OCI-LY3 (cell line): ENCODE results near the gene ZYX.

Experiments used
- H2AFZ ChIP-seq: fragments of 200-600, 300-600 bp; shearing (Covaris generic); 2 replicates; pipeline ENCODE4 v1.6.0; 2014; ENCODE audit warnings: antibody characterized with exemption, low read depth, low read length
- H3K27ac ChIP-seq: fragments of 200-600, 300-600 bp; sonication (generic); 2 replicates; pipeline ENCODE4 v1.5.1; 2014; ENCODE audit warnings: mild to moderate bottlenecking, low read length, moderate library complexity, mixed read lengths
- H3K27me3 ChIP-seq: fragments of 200-600, 300-600 bp; sonication (generic); 2 replicates; pipeline ENCODE4 v1.6.1; 2014; ENCODE audit warnings: low read depth, low read length, mixed read lengths
- H3K36me3 ChIP-seq: fragments of 200-600, 300-600 bp; sonication (generic); replicated peaks from 2 replicates; pipeline ENCODE3; 2014; ENCODE audit warnings: low read depth, low read length, mixed read lengths
- H3K4me1 ChIP-seq: fragments of 300-600, 200-600 bp; sonication (generic); 2 replicates; pipeline ENCODE4 v1.6.1; 2014; ENCODE audit warnings: low read length, mixed read lengths
- H3K4me2 ChIP-seq: fragments of 200-600, 300-600 bp; sonication (generic); 2 replicates; pipeline ENCODE4 v1.6.1; 2014; ENCODE audit warnings: low read length, mixed read lengths
- H3K4me3 ChIP-seq: fragments of 300-600, 200-600 bp; sonication (generic); 2 replicates; pipeline ENCODE4 v1.5.1; 2014; ENCODE audit warnings: antibody characterized with exemption, mild to moderate bottlenecking, low read length, moderate library complexity
- H3K79me2 ChIP-seq: fragments of 300-600, 200-600 bp; shearing (Covaris generic); 2 replicates; pipeline ENCODE4 v1.6.1; 2014; ENCODE audit warnings: mild to moderate bottlenecking, low read length, mixed read lengths
- H3K9ac ChIP-seq: fragments of 300-600, 200-600 bp; shearing (Covaris generic); 2 replicates; pipeline ENCODE4 v1.6.0; 2014; ENCODE audit warnings: mild to moderate bottlenecking, low read length, moderate library complexity
- H3K9me3 ChIP-seq: fragments of 200-600, 300-600 bp; shearing (Covaris generic); 2 replicates; pipeline ENCODE4 v1.6.1; 2014; ENCODE audit warnings: low read length, mixed read lengths; ENCODE audit not compliant: insufficient read depth
- H4K20me1 ChIP-seq: fragments of 200-600, 300-600 bp; sonication (generic); 2 replicates; pipeline ENCODE4 v1.6.1; 2016; ENCODE audit warnings: low read length, mixed read lengths; ENCODE audit not compliant: insufficient read depth
- EZH2phosphoT487 ChIP-seq: fragments of 200-600 bp; shearing (Covaris generic); IDR thresholded peaks from 2 replicates; pipeline ENCODE4 v1.6.1; 2018; ENCODE audit warnings: antibody characterized with exemption, mixed run types, low read depth
- TF ChIP-seq, protein P1 (sequence below): fragments of 200-600, 300-600 bp; sonication (generic); IDR thresholded peaks from 2 replicates; pipeline ENCODE4 v1.5.1; 2014; ENCODE audit warnings: antibody characterized with exemption, low read length, low read depth

ZYX gene

DNA sequence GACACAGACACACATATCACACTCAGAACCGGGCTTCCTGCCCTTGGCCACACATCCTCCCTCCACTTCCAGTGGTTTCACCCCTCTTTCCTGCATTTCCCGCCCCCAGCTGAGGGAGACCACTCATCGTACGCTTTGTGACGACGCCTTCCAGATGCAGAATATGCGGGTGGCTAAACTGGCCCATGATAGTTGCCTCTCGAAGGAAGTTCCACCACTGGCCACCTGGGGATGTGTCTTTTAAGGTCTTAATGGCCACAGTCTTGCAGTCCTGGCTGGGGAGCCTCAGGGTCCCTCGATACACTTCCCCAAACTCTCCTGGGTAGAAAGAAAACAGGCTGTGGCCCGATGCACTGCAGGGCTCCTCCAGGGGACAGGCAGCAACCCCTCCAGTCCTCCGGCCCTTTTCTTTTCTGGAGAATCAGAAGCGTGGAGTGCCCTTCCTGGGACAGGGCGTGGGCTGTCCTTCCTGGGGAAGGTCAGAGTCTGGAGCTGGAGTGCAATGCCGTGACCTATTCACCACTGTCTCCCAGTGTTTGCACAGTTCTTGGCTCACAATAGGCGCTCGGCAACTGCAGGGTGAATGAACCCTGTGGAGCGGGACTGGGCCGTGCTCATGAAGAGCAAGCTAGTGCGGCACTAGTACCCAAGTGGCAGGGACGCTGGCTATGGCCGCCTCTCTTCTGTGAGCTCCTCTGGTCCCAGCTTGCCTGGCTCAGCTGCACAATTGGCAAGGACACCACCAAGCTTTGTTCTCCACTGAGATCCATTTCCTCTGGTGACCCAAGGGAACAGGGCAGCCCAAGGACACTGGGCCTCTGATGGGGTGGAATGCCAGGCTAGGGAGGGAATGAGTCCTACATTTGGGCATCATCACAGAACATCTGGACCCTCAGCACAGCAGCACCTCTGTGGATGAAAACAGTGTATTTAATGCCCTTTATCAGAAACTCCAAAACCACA is 14.3 kb downstream of the ZYX start:
- Histone ChIP-seq H3K4me2 (no peak overlapping the region), H2AFZ (no peak overlapping the region), H3K4me1 (no peaks in the 10 kb centered on the region), H3K27ac (no peak overlapping the region), H3K9ac (no peak overlapping the region), H3K4me3 (no peak overlapping the region), H3K36me3 (peaks cover 14% of the 10 kb centered on the region), H4K20me1 (0 out of 2 replicates have a peak, but pooled peaks cover 4% of the 10 kb centered on the region), H3K9me3 (no peaks in the 10 kb centered on the region), H3K27me3 (peaks cover 8% of the 10 kb centered on the region; the same call in 1 of the 2 replicates), H3K79me2 (no peaks in the 10 kb centered on the region)
- no peak for TF ChIP-seq EZH2phosphoT487
- TF ChIP-seq, protein P1, sequence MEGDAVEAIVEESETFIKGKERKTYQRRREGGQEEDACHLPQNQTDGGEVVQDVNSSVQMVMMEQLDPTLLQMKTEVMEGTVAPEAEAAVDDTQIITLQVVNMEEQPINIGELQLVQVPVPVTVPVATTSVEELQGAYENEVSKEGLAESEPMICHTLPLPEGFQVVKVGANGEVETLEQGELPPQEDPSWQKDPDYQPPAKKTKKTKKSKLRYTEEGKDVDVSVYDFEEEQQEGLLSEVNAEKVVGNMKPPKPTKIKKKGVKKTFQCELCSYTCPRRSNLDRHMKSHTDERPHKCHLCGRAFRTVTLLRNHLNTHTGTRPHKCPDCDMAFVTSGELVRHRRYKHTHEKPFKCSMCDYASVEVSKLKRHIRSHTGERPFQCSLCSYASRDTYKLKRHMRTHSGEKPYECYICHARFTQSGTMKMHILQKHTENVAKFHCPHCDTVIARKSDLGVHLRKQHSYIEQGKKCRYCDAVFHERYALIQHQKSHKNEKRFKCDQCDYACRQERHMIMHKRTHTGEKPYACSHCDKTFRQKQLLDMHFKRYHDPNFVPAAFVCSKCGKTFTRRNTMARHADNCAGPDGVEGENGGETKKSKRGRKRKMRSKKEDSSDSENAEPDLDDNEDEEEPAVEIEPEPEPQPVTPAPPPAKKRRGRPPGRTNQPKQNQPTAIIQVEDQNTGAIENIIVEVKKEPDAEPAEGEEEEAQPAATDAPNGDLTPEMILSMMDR: no peak

- Histone ChIP-seq H3K27ac (no peak overlapping the region), H4K20me1 (0 out of 2 replicates have a peak, but pooled peaks cover 4% of the 10 kb centered on the region), H3K27me3 (peaks cover 11% of the 10 kb centered on the region; the same call in 1 of the 2 replicates), H2AFZ (no peak overlapping the region), H3K4me2 (no peak overlapping the region), H3K4me1 (no peaks in the 10 kb centered on the region), H3K9ac (no peak overlapping the region), H3K4me3 (no peak overlapping the region), H3K79me2 (no peaks in the 10 kb centered on the region), H3K36me3 (peaks cover 10% of the 10 kb centered on the region), H3K9me3 (no peaks in the 10 kb centered on the region)
- no peak for TF ChIP-seq EZH2phosphoT487
- TF ChIP-seq, protein P1: no peak
These were observed 15.0 kb downstream of the ZYX start for GRCh38 chr7:143396182-143396581.

GRCh38 chr7:143396625-143397556 is 15.7 kb downstream of the ZYX start:
- H2AFZ ChIP-seq: no peak overlapping the region
- H3K27ac ChIP-seq: no peak overlapping the region
- no peaks in the 10 kb centered on the region for H3K9me3 ChIP-seq
- peaks cover 3% of the 10 kb centered on the region for H3K36me3 ChIP-seq
- peaks cover 18% of the 10 kb centered on the region; the same call in 1 of the 2 replicates for H3K27me3 ChIP-seq
- no peaks in the 10 kb centered on the region for H3K4me1 ChIP-seq
- no peak overlapping the region for H3K4me3 ChIP-seq
- no peak for TF ChIP-seq EZH2phosphoT487
- TF ChIP-seq, protein P1: no peak
- H3K4me2 ChIP-seq: no peak overlapping the region
- no peaks in the 10 kb centered on the region for H3K79me2 ChIP-seq
- no peak overlapping the region for H3K9ac ChIP-seq
- 0 out of 2 replicates have a peak, but pooled peaks cover 2% of the 10 kb centered on the region for H4K20me1 ChIP-seq
